Panc1 (cell line): ENCODE results near the gene IFI30.

ENCODE experiments used
- TF ChIP-seq, protein P1 (sequence below): fragments of 450-650 bp; IDR thresholded peaks from 2 replicates; pipeline ENCODE4 v1.5.1; 2017; ENCODE audit warnings: mild to moderate bottlenecking
- TF ChIP-seq, protein P2 (sequence below), 2 experiments: IDR thresholded peaks; 2 replicates each; pipeline ENCODE4 v1.6.1; 2011 to 2012; ENCODE audit warnings: low read depth in 2 of 2, control low read depth in 1 of 2, low read length in 1 of 2, mild to moderate bottlenecking in 1 of 2, moderate library complexity in 1 of 2; ENCODE audit not compliant: insufficient read depth in 1 of 2

- TF ChIP-seq, protein P1, sequence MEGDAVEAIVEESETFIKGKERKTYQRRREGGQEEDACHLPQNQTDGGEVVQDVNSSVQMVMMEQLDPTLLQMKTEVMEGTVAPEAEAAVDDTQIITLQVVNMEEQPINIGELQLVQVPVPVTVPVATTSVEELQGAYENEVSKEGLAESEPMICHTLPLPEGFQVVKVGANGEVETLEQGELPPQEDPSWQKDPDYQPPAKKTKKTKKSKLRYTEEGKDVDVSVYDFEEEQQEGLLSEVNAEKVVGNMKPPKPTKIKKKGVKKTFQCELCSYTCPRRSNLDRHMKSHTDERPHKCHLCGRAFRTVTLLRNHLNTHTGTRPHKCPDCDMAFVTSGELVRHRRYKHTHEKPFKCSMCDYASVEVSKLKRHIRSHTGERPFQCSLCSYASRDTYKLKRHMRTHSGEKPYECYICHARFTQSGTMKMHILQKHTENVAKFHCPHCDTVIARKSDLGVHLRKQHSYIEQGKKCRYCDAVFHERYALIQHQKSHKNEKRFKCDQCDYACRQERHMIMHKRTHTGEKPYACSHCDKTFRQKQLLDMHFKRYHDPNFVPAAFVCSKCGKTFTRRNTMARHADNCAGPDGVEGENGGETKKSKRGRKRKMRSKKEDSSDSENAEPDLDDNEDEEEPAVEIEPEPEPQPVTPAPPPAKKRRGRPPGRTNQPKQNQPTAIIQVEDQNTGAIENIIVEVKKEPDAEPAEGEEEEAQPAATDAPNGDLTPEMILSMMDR = no peak
- TF ChIP-seq, protein P2, sequence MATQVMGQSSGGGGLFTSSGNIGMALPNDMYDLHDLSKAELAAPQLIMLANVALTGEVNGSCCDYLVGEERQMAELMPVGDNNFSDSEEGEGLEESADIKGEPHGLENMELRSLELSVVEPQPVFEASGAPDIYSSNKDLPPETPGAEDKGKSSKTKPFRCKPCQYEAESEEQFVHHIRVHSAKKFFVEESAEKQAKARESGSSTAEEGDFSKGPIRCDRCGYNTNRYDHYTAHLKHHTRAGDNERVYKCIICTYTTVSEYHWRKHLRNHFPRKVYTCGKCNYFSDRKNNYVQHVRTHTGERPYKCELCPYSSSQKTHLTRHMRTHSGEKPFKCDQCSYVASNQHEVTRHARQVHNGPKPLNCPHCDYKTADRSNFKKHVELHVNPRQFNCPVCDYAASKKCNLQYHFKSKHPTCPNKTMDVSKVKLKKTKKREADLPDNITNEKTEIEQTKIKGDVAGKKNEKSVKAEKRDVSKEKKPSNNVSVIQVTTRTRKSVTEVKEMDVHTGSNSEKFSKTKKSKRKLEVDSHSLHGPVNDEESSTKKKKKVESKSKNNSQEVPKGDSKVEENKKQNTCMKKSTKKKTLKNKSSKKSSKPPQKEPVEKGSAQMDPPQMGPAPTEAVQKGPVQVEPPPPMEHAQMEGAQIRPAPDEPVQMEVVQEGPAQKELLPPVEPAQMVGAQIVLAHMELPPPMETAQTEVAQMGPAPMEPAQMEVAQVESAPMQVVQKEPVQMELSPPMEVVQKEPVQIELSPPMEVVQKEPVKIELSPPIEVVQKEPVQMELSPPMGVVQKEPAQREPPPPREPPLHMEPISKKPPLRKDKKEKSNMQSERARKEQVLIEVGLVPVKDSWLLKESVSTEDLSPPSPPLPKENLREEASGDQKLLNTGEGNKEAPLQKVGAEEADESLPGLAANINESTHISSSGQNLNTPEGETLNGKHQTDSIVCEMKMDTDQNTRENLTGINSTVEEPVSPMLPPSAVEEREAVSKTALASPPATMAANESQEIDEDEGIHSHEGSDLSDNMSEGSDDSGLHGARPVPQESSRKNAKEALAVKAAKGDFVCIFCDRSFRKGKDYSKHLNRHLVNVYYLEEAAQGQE (IDR thresholded peaks at IDR 0.05; ENCODE audit: insufficient read depth in 1 of 2, low read depth in 2 of 2, low read length in 1 of 2) = no peak
Observed at GRCh38 chr19:18130523-18131242, 42.9 kb upstream of the IFI30 start.
